ENCODE data around the gene SLC5A2.
A peak's percentile ranks its signal among the peaks of the same experiment; 100 is the strongest.
"Not testable (repeated sequence)": the region's sequence is repeated elsewhere in the genome, so short reads cannot be mapped to it uniquely, and the experiment has no call there.

Gene SLC5A2

GRCh38 chr16:31440516-31441184 lies 42.3 kb upstream of the SLC5A2 start:
- no peak for DNase-seq (ENCODE audit: low read depth)
- TF ChIP-seq, protein P1, sequence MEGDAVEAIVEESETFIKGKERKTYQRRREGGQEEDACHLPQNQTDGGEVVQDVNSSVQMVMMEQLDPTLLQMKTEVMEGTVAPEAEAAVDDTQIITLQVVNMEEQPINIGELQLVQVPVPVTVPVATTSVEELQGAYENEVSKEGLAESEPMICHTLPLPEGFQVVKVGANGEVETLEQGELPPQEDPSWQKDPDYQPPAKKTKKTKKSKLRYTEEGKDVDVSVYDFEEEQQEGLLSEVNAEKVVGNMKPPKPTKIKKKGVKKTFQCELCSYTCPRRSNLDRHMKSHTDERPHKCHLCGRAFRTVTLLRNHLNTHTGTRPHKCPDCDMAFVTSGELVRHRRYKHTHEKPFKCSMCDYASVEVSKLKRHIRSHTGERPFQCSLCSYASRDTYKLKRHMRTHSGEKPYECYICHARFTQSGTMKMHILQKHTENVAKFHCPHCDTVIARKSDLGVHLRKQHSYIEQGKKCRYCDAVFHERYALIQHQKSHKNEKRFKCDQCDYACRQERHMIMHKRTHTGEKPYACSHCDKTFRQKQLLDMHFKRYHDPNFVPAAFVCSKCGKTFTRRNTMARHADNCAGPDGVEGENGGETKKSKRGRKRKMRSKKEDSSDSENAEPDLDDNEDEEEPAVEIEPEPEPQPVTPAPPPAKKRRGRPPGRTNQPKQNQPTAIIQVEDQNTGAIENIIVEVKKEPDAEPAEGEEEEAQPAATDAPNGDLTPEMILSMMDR (IDR thresholded peaks at IDR 0.05; ENCODE audit: control insufficient read depth, insufficient read depth, low read depth, low read length, missing control alignments), result no peak
- no peak overlapping the region for H3K4me3 ChIP-seq (ENCODE audit: control insufficient read depth, low read depth, low read length)

- TF ChIP-seq, protein P1 (IDR thresholded peaks at IDR 0.05; ENCODE audit: control insufficient read depth, insufficient read depth, low read depth, low read length, missing control alignments), result no peak
- no peak for DNase-seq (ENCODE audit: low read depth)
- H3K4me3 ChIP-seq (ENCODE audit: control insufficient read depth, low read depth, low read length), result peak overlapping the region; percentile 76
Observed at GRCh38 chr16:31441956-31442355, 41.0 kb upstream of the SLC5A2 start.

- H3K4me3 ChIP-seq (ENCODE audit: control insufficient read depth, low read depth, low read length); DNase-seq (ENCODE audit: low read depth): not testable (repeated sequence)
Observed at GRCh38 chr16:31445931-31446330, 37.0 kb upstream of the SLC5A2 start.

DNA sequence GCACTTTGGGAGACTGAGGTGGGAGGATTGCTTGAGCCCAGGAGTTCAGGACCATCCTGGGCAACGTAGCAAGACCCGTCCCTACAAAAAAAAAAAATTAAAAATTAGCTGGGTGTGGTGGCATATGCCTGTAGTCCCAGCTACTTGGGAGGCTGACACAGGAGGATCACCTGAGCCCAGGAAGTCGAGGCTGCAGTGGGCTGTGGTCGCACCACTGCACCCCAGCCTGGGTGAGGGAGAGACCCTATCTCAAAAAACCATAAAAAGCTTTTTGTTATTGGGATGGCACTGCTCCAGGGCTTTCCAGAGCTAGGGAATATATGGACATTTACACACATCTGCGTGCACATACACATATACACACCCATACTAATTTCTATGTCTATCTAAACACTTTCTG lies 31.7 kb upstream of the SLC5A2 start:
- no peak for DNase-seq (ENCODE audit: low read depth)
- TF ChIP-seq, protein P1 (IDR thresholded peaks at IDR 0.05; ENCODE audit: control insufficient read depth, insufficient read depth, low read depth, low read length, missing control alignments), result no peak
- no peak overlapping the region for H3K4me3 ChIP-seq (ENCODE audit: control insufficient read depth, low read depth, low read length)

DNA sequence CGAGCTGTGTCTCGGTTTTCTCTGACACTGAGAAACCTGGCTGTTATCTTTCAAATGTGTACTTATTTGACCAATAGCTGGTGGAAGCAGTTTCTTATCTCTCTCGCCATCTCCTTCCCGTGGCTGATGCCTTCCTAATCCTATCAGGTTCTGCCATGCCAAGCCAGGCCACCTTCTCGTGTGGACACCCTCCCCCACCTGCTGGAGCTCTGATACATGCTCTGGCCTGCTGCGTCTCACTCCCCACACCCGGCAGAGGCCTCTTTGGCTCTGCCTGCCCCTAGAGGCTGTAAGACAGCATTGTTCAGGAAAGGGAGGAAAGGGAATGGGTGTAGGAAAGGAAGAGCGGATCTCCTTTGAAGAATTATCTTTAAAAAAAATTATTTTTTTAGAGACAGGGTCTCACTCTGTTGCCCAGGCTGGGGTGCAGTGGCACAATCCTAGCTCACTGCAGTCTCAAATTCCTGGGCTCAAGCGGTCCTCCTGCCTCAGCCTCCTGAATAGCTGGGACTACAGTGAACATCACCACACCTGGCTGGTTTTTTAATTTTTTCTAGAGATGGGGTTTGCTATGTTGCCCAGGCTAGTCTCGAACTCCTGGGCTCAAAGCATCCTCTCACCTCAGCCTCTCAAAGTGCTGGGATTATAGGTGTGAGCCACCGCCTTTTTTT lies 31.1 kb upstream of the SLC5A2 start:
- TF ChIP-seq, protein P1 (IDR thresholded peaks at IDR 0.05; ENCODE audit: control insufficient read depth, insufficient read depth, low read depth, low read length, missing control alignments), result peak; percentile 74
- no peak overlapping the region for H3K4me3 ChIP-seq (ENCODE audit: control insufficient read depth, low read depth, low read length)
- DNase-seq (ENCODE audit: low read depth), result no peak

GRCh38 chr16:31452631-31453106 lies 30.3 kb upstream of the SLC5A2 start:
- peak; percentile 82 for DNase-seq (ENCODE audit: low read depth)
- TF ChIP-seq, protein P1 (IDR thresholded peaks at IDR 0.05; ENCODE audit: control insufficient read depth, insufficient read depth, low read depth, low read length, missing control alignments), result no peak
- H3K4me3 ChIP-seq (ENCODE audit: control insufficient read depth, low read depth, low read length), result no peak overlapping the region

Data from AG09309 (cell line).